ENCODE data around the gene SUPT3H. TPM values are rescaled to one million over a fixed set of nuclear protein-coding genes. Genes with fewer than 3 reads are reported as not detected.

Gene SUPT3H
- total RNA-seq, 1 experiment from 2014 or later = 14.8 TPM

GRCh38 chr6:45006893-45007292 is 370.8 kb downstream of the SUPT3H start:
- in situ Hi-C loops (cut with HindIII; ENCODE audit: low pct_unique_long_range_greater_than_20kb, low sequenced_read_pairs) = no loop called here
- no peak for DNase-seq (ENCODE audit: low read depth)

DNA sequence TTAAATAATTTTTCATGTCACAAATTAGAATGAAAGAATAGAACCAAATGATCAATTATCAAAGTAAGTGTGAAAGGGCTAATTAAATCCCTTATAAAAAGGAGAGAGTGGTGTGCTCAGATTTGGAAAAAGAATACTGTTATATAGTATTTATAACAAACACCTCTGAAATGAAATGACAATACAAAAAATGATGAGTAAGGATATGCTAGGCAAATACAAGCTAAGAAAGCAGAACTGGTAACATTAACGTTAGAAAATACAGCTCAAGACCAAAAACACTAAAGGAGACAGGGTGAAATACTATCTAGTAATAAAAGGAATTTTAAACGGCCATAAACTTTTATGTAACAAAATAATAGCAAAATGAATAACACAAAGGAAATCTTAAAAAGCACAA is 373.8 kb downstream of the SUPT3H start:
- in situ Hi-C loops (cut with HindIII; ENCODE audit: low pct_unique_long_range_greater_than_20kb, low sequenced_read_pairs) = no loop called here
- DNase-seq (ENCODE audit: low read depth) = no peak

DNA sequence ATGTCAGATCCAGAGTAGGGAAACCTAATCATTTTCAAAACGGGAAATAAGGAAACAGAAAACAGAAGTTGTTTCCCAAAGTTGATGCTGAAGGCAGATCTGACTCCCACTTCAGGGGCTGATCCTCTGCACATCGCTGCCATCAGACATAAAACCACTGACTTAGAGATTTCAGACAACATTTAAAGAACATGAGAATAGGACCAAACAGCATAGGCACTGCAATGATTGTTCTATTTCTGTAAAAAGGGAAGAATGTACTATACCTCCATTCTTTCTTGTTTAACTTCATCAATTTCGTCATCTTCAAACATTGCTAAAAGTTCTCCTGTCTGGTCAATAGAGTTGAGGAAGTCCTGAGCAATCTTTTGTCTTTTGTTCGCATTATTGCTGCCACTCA is 374.3 kb downstream of the SUPT3H start:
- DNase-seq (ENCODE audit: low read depth) = no peak
- in situ Hi-C loops (cut with HindIII; ENCODE audit: low pct_unique_long_range_greater_than_20kb, low sequenced_read_pairs) = no loop called here

DNA sequence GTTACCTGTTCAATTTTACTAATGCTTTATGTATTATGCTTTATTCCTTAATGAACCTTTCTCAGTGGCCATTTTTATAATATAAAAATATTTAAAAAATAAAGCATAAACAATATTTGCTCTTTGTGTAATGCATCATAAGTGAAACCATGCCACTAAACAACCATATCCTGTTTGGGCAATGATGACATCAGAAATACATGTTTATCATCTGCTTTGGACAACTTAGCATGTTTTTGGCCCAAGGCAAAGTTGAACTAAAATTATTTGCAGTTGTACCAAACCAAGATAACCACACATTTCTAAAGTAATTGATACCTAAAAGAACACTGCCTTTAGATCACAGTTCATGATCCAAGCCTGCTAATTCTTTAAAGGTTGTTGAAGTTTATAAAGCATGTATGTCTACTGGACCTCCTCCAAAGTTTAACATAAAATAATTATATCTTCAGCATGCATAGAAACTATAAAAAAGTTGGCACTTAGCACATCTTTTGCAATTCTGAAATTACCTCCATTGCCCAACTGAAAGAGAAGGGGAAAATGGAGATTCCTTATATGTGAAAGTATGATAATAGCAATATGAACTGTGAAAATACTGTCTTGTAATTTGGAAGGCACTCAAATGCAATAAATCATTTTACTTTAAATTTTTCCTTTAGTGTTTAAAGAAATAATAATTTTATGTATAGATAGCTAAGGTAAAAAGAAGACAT is 375.2 kb downstream of the SUPT3H start:
- in situ Hi-C loops (cut with HindIII; ENCODE audit: low pct_unique_long_range_greater_than_20kb, low sequenced_read_pairs) = no loop called here
- no peak for DNase-seq (ENCODE audit: low read depth)

DNA sequence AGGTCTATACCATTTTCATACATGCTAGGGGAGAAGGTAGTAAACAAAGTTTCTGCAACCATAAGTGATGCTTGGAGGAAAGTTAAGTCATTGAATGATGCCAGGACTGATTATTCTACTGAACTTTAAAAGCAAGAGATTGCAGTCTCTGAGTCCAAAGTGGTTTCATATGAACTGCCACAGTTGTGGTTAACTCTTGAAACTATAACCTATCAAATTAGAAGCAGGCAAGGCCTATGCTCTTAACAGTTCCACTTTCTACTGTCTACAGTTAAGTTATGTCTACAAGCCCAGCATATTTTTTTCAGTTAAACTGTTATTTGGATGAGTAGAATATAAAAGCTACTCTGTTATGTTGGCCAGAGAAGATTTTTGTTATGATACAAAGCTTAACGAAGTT is 376.1 kb downstream of the SUPT3H start:
- DNase-seq (ENCODE audit: low read depth) = no peak
- in situ Hi-C loops (cut with HindIII; ENCODE audit: low pct_unique_long_range_greater_than_20kb, low sequenced_read_pairs) = no loop called here

DNA sequence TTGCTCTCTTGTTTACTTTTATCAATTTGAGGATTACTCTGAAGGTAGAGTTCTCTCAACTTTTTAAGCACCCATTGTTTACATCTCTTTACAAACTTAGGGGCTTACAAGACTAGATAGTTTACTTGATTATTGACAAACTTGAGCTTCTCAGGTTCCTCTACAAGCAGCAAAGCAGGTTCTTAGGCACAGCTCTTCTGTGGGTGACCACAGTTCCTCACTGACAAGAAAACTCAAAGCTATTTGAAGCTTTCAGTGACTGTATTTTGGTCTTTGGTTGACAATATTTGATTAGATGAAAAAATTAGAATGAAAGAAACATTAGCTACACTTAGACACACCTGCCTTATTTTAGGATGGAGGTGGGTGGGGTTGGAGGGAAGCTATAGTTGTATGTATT is 376.9 kb downstream of the SUPT3H start:
- in situ Hi-C loops (cut with HindIII; ENCODE audit: low pct_unique_long_range_greater_than_20kb, low sequenced_read_pairs) = no loop called here
- no peak for DNase-seq (ENCODE audit: low read depth)

- no peak for DNase-seq (ENCODE audit: low read depth)
- in situ Hi-C loops (cut with HindIII; ENCODE audit: low pct_unique_long_range_greater_than_20kb, low sequenced_read_pairs) = no loop called here
Observed at GRCh38 chr6:44999066-44999465, 378.7 kb downstream of the SUPT3H start.

GRCh38 chr6:44995486-44996132 is 382.1 kb downstream of the SUPT3H start:
- in situ Hi-C loops (cut with HindIII; ENCODE audit: low pct_unique_long_range_greater_than_20kb, low sequenced_read_pairs) = no loop called here
- no peak for DNase-seq (ENCODE audit: low read depth)

GRCh38 chr6:44989391-44989790 is 388.3 kb downstream of the SUPT3H start:
- no peak for DNase-seq (ENCODE audit: low read depth)
- in situ Hi-C loops (cut with HindIII; ENCODE audit: low pct_unique_long_range_greater_than_20kb, low sequenced_read_pairs) = no loop called here

GRCh38 chr6:44985006-44985405 is 392.7 kb downstream of the SUPT3H start:
- in situ Hi-C loops (cut with HindIII; ENCODE audit: low pct_unique_long_range_greater_than_20kb, low sequenced_read_pairs) = no loop called here
- no peak for DNase-seq (ENCODE audit: low read depth)

GRCh38 chr6:44983467-44984365 is 394.0 kb downstream of the SUPT3H start:
- DNase-seq (ENCODE audit: low read depth) = no peak
- in situ Hi-C loops (cut with HindIII; ENCODE audit: low pct_unique_long_range_greater_than_20kb, low sequenced_read_pairs) = no loop called here

- in situ Hi-C loops (cut with HindIII; ENCODE audit: low pct_unique_long_range_greater_than_20kb, low sequenced_read_pairs) = no loop called here
Observed at GRCh38 chr6:44980841-44981240, 396.9 kb downstream of the SUPT3H start.

GRCh38 chr6:44976677-44977641 is 400.8 kb downstream of the SUPT3H start:
- in situ Hi-C loops (cut with HindIII; ENCODE audit: low pct_unique_long_range_greater_than_20kb, low sequenced_read_pairs) = no loop called here
- DNase-seq (ENCODE audit: low read depth) = no peak

More at GRCh38 chr6:44980841-44981240, 396.9 kb downstream of the SUPT3H start:
- no peak for DNase-seq (ENCODE audit: low read depth)

DNA sequence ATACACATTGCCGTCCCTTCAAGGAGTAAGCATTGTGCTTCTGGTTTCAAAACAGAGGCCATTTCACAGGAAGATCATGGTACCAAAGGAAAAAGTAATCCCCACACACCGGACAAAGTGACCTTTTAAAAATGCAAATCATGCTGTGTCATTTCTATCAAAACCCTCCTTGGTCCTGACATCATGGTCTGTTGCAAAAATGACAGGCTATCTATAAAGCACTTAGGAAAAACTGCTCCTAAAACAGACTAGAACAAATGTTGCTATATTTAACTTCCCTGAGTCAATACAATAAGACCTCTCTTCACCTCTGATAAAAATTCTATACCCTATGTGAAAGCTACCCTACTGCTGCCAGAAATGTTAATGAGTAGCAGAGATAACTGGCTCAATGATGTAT is 403.2 kb downstream of the SUPT3H start:
- in situ Hi-C loops (cut with HindIII; ENCODE audit: low pct_unique_long_range_greater_than_20kb, low sequenced_read_pairs) = no loop called here
- no peak for DNase-seq (ENCODE audit: low read depth)

- no peak for DNase-seq (ENCODE audit: low read depth)
- in situ Hi-C loops (cut with HindIII; ENCODE audit: low pct_unique_long_range_greater_than_20kb, low sequenced_read_pairs) = no loop called here
Observed at GRCh38 chr6:44972709-44973108, 405.0 kb downstream of the SUPT3H start.

- in situ Hi-C loops (cut with HindIII; ENCODE audit: low pct_unique_long_range_greater_than_20kb, low sequenced_read_pairs) = no loop called here
- DNase-seq (ENCODE audit: low read depth) = no peak
Observed at GRCh38 chr6:44969446-44970185, 408.1 kb downstream of the SUPT3H start.

- in situ Hi-C loops (cut with HindIII; ENCODE audit: low pct_unique_long_range_greater_than_20kb, low sequenced_read_pairs) = no loop called here
- DNase-seq (ENCODE audit: low read depth) = no peak
Observed at GRCh38 chr6:44967481-44967880, 410.3 kb downstream of the SUPT3H start.

Data from Caki2 (cell line).